ENCODE measurements around the gene LRRC75A.

DNA sequence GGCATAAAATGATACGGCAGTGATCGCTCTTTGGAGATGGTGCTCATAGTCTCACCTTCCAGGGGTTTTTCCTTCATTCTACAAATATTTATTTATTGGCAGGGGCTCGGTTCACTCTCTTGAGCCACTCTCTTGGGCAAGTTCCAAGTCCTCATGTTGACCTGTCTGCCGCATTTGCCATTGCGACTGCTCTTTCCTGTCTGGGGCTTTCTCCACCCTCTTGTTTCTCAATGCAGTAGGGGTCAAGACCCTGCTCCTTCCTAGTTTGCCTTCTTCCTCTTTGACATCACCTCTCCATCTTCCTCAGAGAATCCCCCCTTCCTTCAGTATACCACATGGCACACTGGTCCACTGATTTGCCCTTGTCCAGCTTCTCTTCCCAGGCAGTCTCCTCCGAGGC is 21.9 kb upstream of the LRRC75A start:
- TF ChIP-seq, protein P1, sequence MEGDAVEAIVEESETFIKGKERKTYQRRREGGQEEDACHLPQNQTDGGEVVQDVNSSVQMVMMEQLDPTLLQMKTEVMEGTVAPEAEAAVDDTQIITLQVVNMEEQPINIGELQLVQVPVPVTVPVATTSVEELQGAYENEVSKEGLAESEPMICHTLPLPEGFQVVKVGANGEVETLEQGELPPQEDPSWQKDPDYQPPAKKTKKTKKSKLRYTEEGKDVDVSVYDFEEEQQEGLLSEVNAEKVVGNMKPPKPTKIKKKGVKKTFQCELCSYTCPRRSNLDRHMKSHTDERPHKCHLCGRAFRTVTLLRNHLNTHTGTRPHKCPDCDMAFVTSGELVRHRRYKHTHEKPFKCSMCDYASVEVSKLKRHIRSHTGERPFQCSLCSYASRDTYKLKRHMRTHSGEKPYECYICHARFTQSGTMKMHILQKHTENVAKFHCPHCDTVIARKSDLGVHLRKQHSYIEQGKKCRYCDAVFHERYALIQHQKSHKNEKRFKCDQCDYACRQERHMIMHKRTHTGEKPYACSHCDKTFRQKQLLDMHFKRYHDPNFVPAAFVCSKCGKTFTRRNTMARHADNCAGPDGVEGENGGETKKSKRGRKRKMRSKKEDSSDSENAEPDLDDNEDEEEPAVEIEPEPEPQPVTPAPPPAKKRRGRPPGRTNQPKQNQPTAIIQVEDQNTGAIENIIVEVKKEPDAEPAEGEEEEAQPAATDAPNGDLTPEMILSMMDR (IDR thresholded peaks at IDR 0.05; ENCODE audit: low read length) = no peak
- no peak for TF ChIP-seq EZH2 (IDR thresholded peaks at IDR 0.05; ENCODE audit: borderline replicate concordance, low read length)
